ENCODE measurements around the gene ASB2. TPM values are rescaled to one million over a fixed set of nuclear protein-coding genes. Genes with fewer than 3 reads are reported as not detected.

ASB2 gene
- total RNA-seq, 2 experiments from 2014 or later = 93.9 to 99.3 TPM

GRCh38 chr14:93975791-93976476 lies 436 bp downstream of the ASB2 start:
- Mint-ChIP-seq H3K4me1 (peaks cover 89% of the 10 kb centered on the region), H3K27me3 (no peaks in the 10 kb centered on the region), H3K9me3 (peaks cover 9% of the 10 kb centered on the region), H3K4me3 (peak overlapping the region; percentile 78), H3K36me3 (ENCODE audit: low read depth) (peaks cover 34% of the 10 kb centered on the region), H3K27ac (peak overlapping the region; percentile 97)
- POLR2A ChIA-PET = interaction anchor here (0.8 to 13.5 kb wide), 12 partner anchors 8 to 106 kb away, joined by 3 to 616 read pairs (median 4); partner anchors contain the start of genes DDX24 and IFI27L1
- CTCF ChIA-PET = interaction anchor here (0.7 to 13.5 kb wide), 6 partner anchors 10 to 36 kb away, joined by 3 to 354 read pairs (median 16); no protein-coding TSS in a partner anchor
- peak; percentile 52 for DNase-seq

GRCh38 chr14:93974833-93975232 lies 1.5 kb downstream of the ASB2 start:
- Mint-ChIP-seq H3K36me3 (ENCODE audit: low read depth) (peaks cover 30% of the 10 kb centered on the region), H3K27ac (peak overlapping the region; percentile 97), H3K4me1 (peaks cover 94% of the 10 kb centered on the region), H3K9me3 (peaks cover 9% of the 10 kb centered on the region), H3K4me3 (peak overlapping the region; percentile 78), H3K27me3 (no peaks in the 10 kb centered on the region)
- DNase-seq = no peak
- CTCF ChIA-PET = interaction anchor here (1.6 to 13.5 kb wide), 4 partner anchors 9 to 35 kb away, joined by 3 to 354 read pairs (median 32); no protein-coding TSS in a partner anchor
- POLR2A ChIA-PET = interaction anchor here (0.7 to 13.5 kb wide), 9 partner anchors 9 to 107 kb away, joined by 3 to 616 read pairs (median 6); partner anchors contain the start of genes DDX24 and IFI27L1

- peaks cover 6% of the 10 kb centered on the region for H3K9me3 Mint-ChIP-seq
- POLR2A ChIA-PET = interaction anchor here (0.8 to 13.5 kb wide), 7 partner anchors 14 to 52 kb away, joined by 3 to 616 read pairs (median 6); no protein-coding TSS in a partner anchor
- CTCF ChIA-PET = interaction anchor here (1.6 to 13.5 kb wide), 4 partner anchors 9 to 35 kb away, joined by 3 to 354 read pairs (median 32); no protein-coding TSS in a partner anchor
- H3K36me3 Mint-ChIP-seq (ENCODE audit: low read depth) = peaks cover 30% of the 10 kb centered on the region
- H3K4me3 Mint-ChIP-seq = peak overlapping the region; percentile 78
- H3K27ac Mint-ChIP-seq = peak overlapping the region; percentile 97
- no peaks in the 10 kb centered on the region for H3K27me3 Mint-ChIP-seq
- peaks cover 94% of the 10 kb centered on the region for H3K4me1 Mint-ChIP-seq
- DNase-seq = no peak
Observed at GRCh38 chr14:93974299-93974698, 2.1 kb downstream of the ASB2 start.

GRCh38 chr14:93973607-93974006 lies 2.8 kb downstream of the ASB2 start:
- Mint-ChIP-seq H3K36me3 (ENCODE audit: low read depth) (peaks cover 35% of the 10 kb centered on the region), H3K4me3 (no peak overlapping the region), H3K27me3 (no peaks in the 10 kb centered on the region), H3K27ac (peak overlapping the region; percentile 97), H3K9me3 (peaks cover 5% of the 10 kb centered on the region), H3K4me1 (peaks cover 93% of the 10 kb centered on the region)
- POLR2A ChIA-PET = interaction anchor here (1.5 to 13.5 kb wide), 7 partner anchors 10 to 49 kb away, joined by 3 to 616 read pairs (median 7); no protein-coding TSS in a partner anchor
- no peak for DNase-seq
- CTCF ChIA-PET = interaction anchor here (1.0 to 13.5 kb wide), 3 partner anchors 10 to 34 kb away, joined by 3 to 354 read pairs (median 156); no protein-coding TSS in a partner anchor

GRCh38 chr14:93972618-93973205 lies 3.7 kb downstream of the ASB2 start:
- POLR2A ChIA-PET = interaction anchor here (1.3 to 13.5 kb wide), 6 partner anchors 10 to 53 kb away, joined by 3 to 616 read pairs (median 16); partner anchors contain the start of gene OTUB2

GRCh38 chr14:93971635-93972027 lies 4.7 kb downstream of the ASB2 start:
- peaks cover 44% of the 10 kb centered on the region for H3K36me3 Mint-ChIP-seq (ENCODE audit: low read depth)
- no peaks in the 10 kb centered on the region for H3K9me3 Mint-ChIP-seq
- CTCF ChIA-PET = interaction anchor here (0.7 to 13.5 kb wide), 16 partner anchors 11 to 165 kb away, joined by 3 to 354 read pairs (median 6); partner anchors contain the start of genes DDX24 and IFI27L1
- POLR2A ChIA-PET = interaction anchor here (1.5 to 13.5 kb wide), 11 partner anchors 7 to 109 kb away, joined by 4 to 616 read pairs (median 11); partner anchors contain the start of genes CCDC197, DDX24 and IFI27L1
- H3K27ac Mint-ChIP-seq = peak overlapping the region; percentile 94
- DNase-seq = no peak
- H3K27me3 Mint-ChIP-seq = no peaks in the 10 kb centered on the region
- H3K4me1 Mint-ChIP-seq = peaks cover 89% of the 10 kb centered on the region
- H3K4me3 Mint-ChIP-seq = peak overlapping the region; percentile 80

More at GRCh38 chr14:93972618-93973205, 3.7 kb downstream of the ASB2 start:
- CTCF ChIA-PET = interaction anchor here (0.6 to 13.5 kb wide), 5 partner anchors 11 to 33 kb away, joined by 3 to 354 read pairs (median 5); partner anchors contain the start of gene CCDC197
- peaks cover 40% of the 10 kb centered on the region for H3K36me3 Mint-ChIP-seq (ENCODE audit: low read depth)
- DNase-seq = no peak
- peak overlapping the region; percentile 85 for H3K27ac Mint-ChIP-seq
- peaks cover 89% of the 10 kb centered on the region for H3K4me1 Mint-ChIP-seq
- H3K4me3 Mint-ChIP-seq = no peak overlapping the region
- peaks cover 5% of the 10 kb centered on the region for H3K9me3 Mint-ChIP-seq
- H3K27me3 Mint-ChIP-seq = no peaks in the 10 kb centered on the region

- Mint-ChIP-seq H3K27me3 (no peaks in the 10 kb centered on the region), H3K4me3 (peak overlapping the region; percentile 80), H3K27ac (peak overlapping the region; percentile 94), H3K9me3 (no peaks in the 10 kb centered on the region), H3K4me1 (peaks cover 89% of the 10 kb centered on the region), H3K36me3 (ENCODE audit: low read depth) (peaks cover 48% of the 10 kb centered on the region)
- DNase-seq = peak; percentile 84
- ChIA-PET POLR2A (interaction anchor here (1.2 to 13.5 kb wide), 19 partner anchors 8 to 764 kb away, joined by 3 to 616 read pairs (median 6); partner anchors contain the start of genes CCDC197, DDX24, GON7 and IFI27L1), CTCF (interaction anchor here (0.7 to 13.5 kb wide), 17 partner anchors 11 to 166 kb away, joined by 3 to 354 read pairs (median 6); partner anchors contain the start of genes CCDC197, DDX24 and IFI27L1)
Observed at GRCh38 chr14:93970965-93971634, 5.3 kb downstream of the ASB2 start.

GRCh38 chr14:93970585-93970964 lies 5.8 kb downstream of the ASB2 start:
- Mint-ChIP-seq H3K27ac (peak overlapping the region; percentile 94), H3K36me3 (ENCODE audit: low read depth) (peaks cover 48% of the 10 kb centered on the region), H3K4me1 (peaks cover 89% of the 10 kb centered on the region), H3K27me3 (no peaks in the 10 kb centered on the region), H3K9me3 (peaks cover 1% of the 10 kb centered on the region), H3K4me3 (peak overlapping the region; percentile 80)
- DNase-seq = peak; percentile 80
- POLR2A ChIA-PET = interaction anchor here (1.2 to 13.5 kb wide), 19 partner anchors 8 to 764 kb away, joined by 3 to 616 read pairs (median 6); partner anchors contain the start of genes CCDC197, DDX24, GON7 and IFI27L1
- CTCF ChIA-PET = interaction anchor here (0.7 to 13.5 kb wide), 19 partner anchors 12 to 166 kb away, joined by 3 to 354 read pairs (median 6); partner anchors contain the start of genes CCDC197, DDX24, IFI27L1 and OTUB2

GRCh38 chr14:93969082-93969828 lies 7.1 kb downstream of the ASB2 start:
- POLR2A ChIA-PET = interaction anchor here (0.7 to 13.5 kb wide), 7 partner anchors 9 to 42 kb away, joined by 3 to 616 read pairs (median 9); no protein-coding TSS in a partner anchor
- no peak overlapping the region for H3K4me3 Mint-ChIP-seq
- H3K36me3 Mint-ChIP-seq (ENCODE audit: low read depth) = peaks cover 57% of the 10 kb centered on the region

GRCh38 chr14:93967637-93968250 lies 8.6 kb downstream of the ASB2 start:
- Mint-ChIP-seq H3K36me3 (ENCODE audit: low read depth) (peaks cover 54% of the 10 kb centered on the region), H3K9me3 (peaks cover 8% of the 10 kb centered on the region), H3K27me3 (no peaks in the 10 kb centered on the region), H3K4me3 (no peak overlapping the region), H3K4me1 (peaks cover 89% of the 10 kb centered on the region), H3K27ac (no peak overlapping the region)
- ChIA-PET POLR2A (interaction anchor here (0.7 to 13.5 kb wide), 5 partner anchors 7 to 43 kb away, joined by 3 to 616 read pairs (median 5); partner anchors contain the start of gene ASB2), CTCF (interaction anchor here (0.7 to 13.5 kb wide), 4 partner anchors 11 to 169 kb away, joined by 3 to 354 read pairs (median 80); no protein-coding TSS in a partner anchor)
- DNase-seq = no peak

More at GRCh38 chr14:93969082-93969828, 7.1 kb downstream of the ASB2 start:
- Mint-ChIP-seq H3K27ac (peak overlapping the region; percentile 55), H3K27me3 (no peaks in the 10 kb centered on the region), H3K9me3 (peaks cover 8% of the 10 kb centered on the region), H3K4me1 (peaks cover 89% of the 10 kb centered on the region)
- CTCF ChIA-PET = interaction anchor here (1.1 to 13.5 kb wide), 6 partner anchors 12 to 167 kb away, joined by 3 to 354 read pairs (median 11); partner anchors contain the start of gene OTUB2
- DNase-seq = no peak
